LNCAP (cell line): ENCODE results near the gene CBY3.

Experiments
- TF ChIP-seq, protein P1 (sequence below): fragments of 450-650 bp; IDR thresholded peaks from 2 replicates; pipeline ENCODE4 v1.5.1; 2017; ENCODE audit warnings: mild to moderate bottlenecking

The CBY3 gene

DNA sequence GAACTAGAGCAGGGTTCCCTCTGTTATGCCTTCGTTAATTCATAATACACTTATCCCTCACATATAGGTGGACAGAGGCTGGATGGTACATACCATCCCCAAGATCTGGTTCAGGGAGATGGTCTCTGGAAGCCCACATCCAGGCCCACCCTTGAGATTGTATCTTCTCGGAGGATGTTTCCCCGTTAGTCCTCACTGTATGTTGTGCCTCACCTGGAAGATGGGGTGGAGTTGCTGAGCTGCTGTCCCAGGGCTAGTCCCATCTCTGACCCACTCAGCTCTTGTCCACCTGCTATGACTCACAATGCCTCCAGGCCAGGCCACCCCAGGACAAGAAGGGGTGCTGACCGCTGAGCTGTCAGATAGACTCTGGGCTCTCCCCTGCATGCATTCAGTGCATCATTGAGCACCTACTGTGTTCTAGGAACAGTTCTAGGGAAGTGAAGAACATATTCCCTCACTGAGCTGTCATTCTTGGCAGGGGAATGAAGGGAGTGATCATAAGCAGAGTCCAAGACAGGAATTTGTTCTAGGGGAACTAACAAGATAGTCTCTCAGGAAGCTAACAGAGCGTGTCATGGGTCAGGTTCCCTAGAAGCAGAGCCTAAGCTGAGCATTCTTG lies at the start of gene CBY3:
Gene CBY3 (minus strand): TSS at position 255 of the 622 bp plus-strand sequence. CDS start 116 bp downstream, at position 139.
- TF ChIP-seq, protein P1, sequence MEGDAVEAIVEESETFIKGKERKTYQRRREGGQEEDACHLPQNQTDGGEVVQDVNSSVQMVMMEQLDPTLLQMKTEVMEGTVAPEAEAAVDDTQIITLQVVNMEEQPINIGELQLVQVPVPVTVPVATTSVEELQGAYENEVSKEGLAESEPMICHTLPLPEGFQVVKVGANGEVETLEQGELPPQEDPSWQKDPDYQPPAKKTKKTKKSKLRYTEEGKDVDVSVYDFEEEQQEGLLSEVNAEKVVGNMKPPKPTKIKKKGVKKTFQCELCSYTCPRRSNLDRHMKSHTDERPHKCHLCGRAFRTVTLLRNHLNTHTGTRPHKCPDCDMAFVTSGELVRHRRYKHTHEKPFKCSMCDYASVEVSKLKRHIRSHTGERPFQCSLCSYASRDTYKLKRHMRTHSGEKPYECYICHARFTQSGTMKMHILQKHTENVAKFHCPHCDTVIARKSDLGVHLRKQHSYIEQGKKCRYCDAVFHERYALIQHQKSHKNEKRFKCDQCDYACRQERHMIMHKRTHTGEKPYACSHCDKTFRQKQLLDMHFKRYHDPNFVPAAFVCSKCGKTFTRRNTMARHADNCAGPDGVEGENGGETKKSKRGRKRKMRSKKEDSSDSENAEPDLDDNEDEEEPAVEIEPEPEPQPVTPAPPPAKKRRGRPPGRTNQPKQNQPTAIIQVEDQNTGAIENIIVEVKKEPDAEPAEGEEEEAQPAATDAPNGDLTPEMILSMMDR, result no peak

GRCh38 chr5:179730356-179730755 lies 49.5 kb upstream of the CBY3 start:
- TF ChIP-seq, protein P1, result no peak

- TF ChIP-seq, protein P1, result no peak
These were observed 48.9 kb upstream of the CBY3 start for GRCh38 chr5:179729727-179730126.

GRCh38 chr5:179729303-179729702 lies 48.5 kb upstream of the CBY3 start:
- TF ChIP-seq, protein P1, result no peak

- TF ChIP-seq, protein P1, result no peak
These were observed 46.3 kb upstream of the CBY3 start for GRCh38 chr5:179727106-179727505.

- TF ChIP-seq, protein P1, result no peak
These were observed 43.3 kb upstream of the CBY3 start for GRCh38 chr5:179724163-179724562.

- TF ChIP-seq, protein P1, result no peak
These were observed 39.4 kb upstream of the CBY3 start for GRCh38 chr5:179720222-179720621.

DNA sequence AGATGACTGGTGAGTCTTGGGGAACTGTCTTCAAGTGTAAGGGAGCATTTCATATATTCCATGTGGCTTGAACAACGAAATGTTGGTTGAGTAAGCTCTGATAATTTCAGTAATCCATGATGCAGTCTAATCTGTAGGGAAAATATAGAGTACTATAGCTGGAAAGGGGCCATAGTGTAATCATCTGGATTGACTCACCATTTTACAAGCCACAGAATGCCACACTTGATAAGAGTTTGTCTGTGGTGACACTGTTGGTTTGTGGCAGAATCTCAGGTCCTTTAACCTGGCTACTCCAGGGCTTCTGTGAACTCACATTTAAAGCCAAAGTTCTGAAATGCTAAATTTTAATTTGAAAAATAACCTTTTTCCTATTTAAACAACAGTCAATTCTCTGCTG lies 35.5 kb upstream of the CBY3 start:
- TF ChIP-seq, protein P1, result no peak
